Stimulated activated CD4-positive, alpha-beta T cell treated with anti-CD3 and anti-CD28 coated beads, Interleukin-1b, Interleukin-23, amount 100 ng/mL, for 48 hours (primary cell): ENCODE data around the gene ROM1.

Experiments
- DNase-seq: peaks from one replicate; pipeline ENCODE4 v3.0.0-alpha.2; 2020

ROM1 gene

GRCh38 chr11:62588966-62589637, 24.0 kb upstream of the ROM1 start:
- peak; percentile 35 for DNase-seq

- DNase-seq, result peak; percentile 97
These were observed 21.5 kb upstream of the ROM1 start, which contains the start of gene TUT1 for GRCh38 chr11:62591448-62592145. Gene TUT1 (minus strand): TSS chr11:62591523. CDS start chr11:62591485, 38 bp downstream.

DNA sequence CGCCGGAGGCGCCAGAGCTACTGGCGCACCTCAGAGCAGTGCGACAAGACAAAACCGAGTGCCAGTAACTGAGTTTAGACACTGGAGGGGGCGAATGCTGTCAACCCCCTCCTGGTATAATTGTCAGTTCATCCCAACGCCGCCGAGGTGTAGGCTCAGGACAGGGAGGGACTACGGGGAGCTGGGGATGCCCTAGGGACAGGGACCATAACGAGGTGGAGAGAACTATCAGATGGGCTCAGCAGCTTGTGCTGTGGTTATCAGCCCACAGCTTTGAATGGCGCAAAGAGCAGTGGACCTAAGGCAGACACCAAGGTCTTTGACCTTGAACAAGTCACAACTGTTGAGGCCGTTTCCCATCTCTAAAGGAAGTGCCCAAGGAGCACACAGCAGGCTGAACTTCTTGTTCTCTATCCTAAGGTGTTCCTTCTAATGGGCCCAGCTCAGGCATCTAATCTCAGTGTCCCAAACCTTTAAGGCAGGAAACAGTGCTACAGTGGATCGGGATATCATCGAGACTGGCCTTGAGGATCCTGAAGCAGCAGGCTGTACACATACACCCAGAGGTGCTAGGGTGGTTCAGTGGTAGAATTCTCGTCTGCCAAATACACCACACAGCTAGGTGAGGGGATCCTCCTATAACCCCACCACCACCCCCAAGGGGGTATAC, 20.8 kb upstream of the ROM1 start:
- no peak for DNase-seq

- no peak for DNase-seq
These were observed 20.1 kb upstream of the ROM1 start for GRCh38 chr11:62592989-62593421.

DNA sequence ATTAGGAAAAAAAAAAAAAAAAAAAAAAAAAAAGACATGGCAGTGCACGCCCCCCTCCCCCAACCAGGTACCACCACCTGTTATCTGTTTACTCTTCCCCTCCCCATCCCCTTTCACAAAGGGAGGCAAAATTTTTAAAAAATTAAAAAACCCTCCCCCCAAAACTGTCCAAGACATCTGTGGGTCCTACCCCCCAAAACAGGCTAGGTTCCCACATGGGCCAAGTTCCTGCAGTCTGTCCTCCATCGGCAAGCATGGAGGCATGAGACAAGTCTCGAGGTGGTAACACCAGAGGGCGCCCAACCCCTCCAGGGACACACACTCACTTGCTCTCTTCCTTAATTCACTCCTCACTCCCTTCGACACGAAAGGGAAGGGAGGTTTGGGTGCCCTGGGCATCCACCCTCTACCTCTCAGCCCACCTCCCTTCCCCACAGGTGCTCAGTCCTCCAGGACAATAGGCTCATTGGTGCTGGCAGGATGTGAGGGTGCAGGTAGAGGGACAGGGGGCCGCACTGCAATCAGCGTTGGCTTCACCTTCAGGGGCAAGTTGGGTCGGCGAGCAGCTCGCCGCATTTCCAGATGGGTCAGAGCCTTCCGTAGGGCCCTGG, 19.5 kb upstream of the ROM1 start:
- DNase-seq, result peak; percentile 82

DNA sequence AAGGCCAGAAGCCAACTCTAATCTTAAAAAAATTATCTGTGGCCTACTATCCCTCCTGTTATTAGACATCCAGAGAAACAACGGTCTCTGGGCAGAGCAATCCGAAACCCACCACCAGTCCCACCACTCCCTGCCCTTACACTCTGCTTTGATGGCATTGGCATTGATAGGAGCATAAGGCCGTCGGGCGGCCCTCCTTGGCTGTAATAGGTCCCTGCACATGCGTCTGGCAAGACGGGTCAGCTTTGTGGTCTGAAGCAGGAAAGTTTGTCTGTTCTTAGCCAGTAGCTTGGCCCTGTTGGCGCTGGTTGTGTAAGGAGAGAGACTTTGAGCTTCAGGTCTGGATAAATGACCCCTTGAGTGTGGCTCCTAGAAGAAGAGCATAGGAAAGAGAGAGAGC, 17.9 kb upstream of the ROM1 start:
- DNase-seq, result no peak

DNA sequence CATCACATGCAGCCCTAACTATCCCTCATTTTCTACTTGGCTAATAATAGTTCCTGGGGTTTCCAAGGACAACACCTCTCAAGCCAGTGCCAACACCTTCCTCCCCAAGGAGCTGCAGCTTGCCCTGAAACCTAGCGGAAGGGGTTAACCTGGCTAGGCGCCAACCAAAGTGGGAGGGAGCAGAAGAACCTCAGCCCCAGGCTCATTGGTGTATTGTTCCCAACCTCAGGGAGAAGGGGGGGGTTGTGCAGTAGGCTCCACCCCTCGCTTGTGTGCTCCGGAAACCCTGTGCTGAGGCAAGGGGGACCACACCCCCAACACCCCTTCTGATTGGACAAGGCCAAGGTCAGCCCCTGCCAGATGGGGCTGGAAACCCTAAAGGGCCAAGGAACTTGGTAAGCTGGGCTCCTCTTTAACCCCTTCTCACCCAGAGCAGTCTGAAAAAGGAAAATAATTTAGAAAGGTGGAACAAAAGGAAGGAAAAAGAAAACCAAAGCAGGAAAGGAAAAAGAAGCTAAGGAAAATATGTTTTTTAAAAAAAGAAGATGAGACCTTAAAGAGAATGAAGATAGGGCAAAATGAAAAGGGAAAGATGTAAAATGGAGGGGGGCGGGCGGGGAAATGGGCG, 13.9 kb upstream of the ROM1 start:
- DNase-seq, result peak; percentile 98

DNA sequence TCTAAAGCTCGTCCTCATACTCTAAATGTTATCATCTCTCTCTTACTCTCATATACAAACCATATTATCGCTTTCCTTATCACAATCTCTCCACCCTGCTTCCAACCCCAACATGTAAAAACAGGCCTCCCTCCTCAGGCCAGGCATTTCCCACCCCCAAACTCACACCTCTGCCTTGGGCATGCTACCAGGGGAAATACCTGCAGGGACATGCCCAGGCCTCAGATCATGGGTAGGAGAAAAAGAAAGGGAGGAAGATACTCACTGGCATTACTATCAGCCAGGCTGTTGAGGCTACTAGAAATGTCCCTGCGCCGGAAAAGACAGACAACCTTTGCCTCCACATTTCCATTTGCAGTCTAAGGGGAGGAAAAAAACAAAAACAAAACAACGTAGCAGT, 13.2 kb upstream of the ROM1 start:
- DNase-seq, result no peak

GRCh38 chr11:62600367-62601121, 12.5 kb upstream of the ROM1 start:
- peak; percentile 29 for DNase-seq

DNA sequence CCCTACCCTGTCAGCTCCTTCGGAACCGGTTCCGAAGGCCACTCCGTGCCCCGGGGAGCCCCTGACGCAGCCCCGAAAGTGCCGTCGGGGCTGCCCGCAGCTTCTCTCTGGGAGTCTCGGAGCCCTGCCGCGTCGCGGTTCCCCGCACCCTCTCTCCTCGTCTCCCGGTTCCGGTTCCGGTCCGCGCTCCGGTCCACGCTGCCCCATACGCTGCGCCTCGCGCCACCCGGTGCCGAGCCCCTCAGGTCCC, 12.0 kb upstream of the ROM1 start:
- DNase-seq, result peak; percentile 46

DNA sequence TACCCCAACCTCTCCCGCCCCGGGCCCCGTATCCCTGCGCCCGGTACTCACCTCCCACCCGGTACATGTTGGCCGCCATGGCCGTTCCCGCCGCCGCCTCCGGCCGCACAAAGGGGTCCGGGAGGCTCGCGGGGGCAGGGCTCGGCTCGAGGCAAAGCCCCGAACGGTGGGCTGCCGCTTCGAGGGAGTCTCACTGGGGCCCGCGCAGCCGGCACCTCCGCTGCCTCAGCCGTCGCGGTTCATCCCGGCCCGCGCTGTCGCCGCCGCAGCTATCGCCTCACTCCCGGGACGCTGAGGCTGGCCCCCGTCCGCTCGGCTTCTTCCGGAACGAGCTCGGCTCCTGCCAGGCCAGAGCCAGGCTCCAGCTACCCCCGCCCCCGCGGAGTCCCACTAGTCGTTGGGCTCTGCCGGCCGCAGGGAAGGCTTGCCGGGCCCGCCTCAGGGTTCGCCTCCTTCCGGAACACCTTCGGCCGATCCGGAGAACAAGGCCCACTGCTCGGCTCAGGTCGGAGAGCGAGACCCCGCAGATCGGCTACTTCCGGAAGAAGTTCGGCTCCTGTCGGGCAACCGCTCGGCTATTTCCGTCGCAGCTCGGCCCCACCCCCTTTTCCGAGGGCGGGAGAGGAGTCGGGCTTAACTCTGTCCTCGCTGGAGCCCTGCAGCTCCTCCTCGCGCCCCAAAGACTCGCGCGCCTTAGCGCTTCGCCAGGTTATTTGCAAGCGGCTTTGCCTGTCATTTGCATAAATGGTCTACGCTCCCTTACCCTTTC, 11.5 kb upstream of the ROM1 start, which contains the start of gene MTA2:
Gene MTA2 (minus strand): TSS at position 494 of the 769 bp plus-strand sequence. CDS start 415 bp downstream, at position 79.
- peak; percentile 100 for DNase-seq

- DNase-seq, result no peak
These were observed 10.7 kb upstream of the ROM1 start for GRCh38 chr11:62602141-62603071.

- no peak for DNase-seq
These were observed 10.0 kb upstream of the ROM1 start for GRCh38 chr11:62603072-62603408.

GRCh38 chr11:62603776-62604299, 9.2 kb upstream of the ROM1 start:
- DNase-seq, result no peak

DNA sequence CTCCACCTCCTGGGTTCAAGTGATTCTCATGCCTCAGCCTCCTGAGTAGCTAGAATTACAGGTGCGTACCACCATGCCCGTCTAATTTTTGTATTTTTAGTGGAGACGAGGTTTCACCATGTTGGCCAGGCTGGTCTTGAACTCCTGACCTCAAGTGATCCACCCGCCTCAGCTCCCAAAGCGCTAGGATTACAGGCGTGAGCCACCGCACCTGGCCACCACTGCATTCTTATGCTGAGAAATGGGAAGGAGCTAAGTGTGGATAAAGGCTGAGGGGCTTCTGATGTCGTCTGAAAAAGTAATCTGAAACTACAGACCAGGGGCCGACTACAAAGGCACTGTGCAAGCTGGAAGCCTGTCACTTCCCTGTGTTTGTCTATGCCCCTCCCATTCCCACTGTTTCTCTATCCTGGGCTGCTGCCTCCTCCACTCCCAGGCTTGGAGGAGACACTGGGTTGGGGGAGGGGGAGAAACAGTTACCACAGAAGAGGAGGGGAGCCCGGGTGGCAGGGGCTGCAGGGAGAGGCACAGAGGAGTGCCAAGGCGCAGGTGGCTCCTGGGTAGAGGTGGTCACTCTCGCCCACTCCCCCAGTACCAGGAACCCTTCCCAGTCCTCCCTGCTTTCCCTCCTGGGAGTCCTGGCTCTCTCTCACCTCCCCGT, 8.5 kb upstream of the ROM1 start:
- no peak for DNase-seq

GRCh38 chr11:62605467-62605866, 7.6 kb upstream of the ROM1 start:
- no peak for DNase-seq

DNA sequence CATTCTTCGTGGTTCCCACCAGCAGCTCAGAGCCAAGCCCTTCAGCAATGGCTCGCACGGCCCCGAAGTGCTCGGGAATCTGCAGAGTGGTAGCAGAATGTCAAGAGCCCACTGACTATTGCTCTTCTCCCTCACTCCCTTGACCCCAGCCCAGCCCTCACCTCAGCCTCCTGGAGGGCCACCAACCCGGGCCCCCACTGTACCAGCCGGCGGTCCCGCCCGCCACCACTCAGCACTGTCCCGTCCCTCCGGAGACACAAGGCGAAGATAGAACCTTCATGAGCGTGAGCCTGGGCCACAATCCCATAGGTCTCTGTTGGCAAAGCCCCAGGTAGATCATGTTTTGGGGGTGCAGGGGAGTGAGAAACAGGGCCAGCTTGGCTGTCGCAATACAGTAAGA, 7.2 kb upstream of the ROM1 start:
- no peak for DNase-seq

- DNase-seq, result no peak
These were observed 5.3 kb upstream of the ROM1 start for GRCh38 chr11:62607714-62608113.

DNA sequence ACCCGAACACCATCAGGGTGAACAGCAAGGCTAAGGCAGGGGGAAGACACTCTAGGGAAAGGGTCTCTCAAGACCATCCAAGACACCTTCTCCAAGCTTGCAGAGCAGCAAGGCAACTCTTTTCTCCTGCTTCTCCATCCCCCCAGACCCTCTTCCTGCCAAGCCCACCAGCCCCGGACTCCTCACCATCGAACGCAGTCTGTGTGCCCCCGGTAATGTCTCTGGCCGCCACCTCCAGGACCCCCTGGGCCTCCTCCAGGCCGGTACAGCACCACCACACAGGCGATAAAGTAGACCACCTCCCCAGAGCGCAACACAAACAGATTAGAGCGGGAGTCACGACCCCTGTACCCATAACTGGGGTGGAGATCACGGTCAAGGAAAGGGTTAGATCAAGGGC, 4.3 kb upstream of the ROM1 start:
- DNase-seq, result no peak

DNA sequence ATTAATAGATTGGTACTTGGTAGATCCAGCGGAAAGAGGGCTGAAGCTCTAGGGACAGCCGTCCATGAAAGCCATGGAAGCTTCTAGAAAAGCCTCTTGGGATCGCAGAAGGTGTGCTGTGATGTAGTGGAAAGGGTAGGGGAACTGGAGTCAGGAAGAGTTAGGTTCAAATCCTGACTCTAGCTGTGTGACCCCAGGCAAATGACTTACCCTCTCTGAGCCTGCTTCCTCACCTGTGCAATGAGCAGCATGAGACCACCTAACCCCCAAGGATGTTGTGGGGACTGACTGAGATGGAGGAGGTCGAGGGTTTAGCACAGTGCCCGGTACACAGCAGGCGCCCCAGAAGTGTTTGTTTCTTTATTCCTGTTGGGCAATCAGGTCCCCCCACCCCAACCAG, 2.7 kb upstream of the ROM1 start:
- no peak for DNase-seq
